HepG2 (cell line): Measurements from ENCODE around the gene BFAR. TPM values are rescaled to one million over a fixed set of nuclear protein-coding genes. Genes with fewer than 3 reads are reported as not detected.
A peak's percentile ranks its signal among the peaks of the same experiment; 100 is the strongest.

Experiments
- AGO2 ChIP-seq: fragments of 200-400 bp; formaldehyde crosslinking; optimal IDR thresholded peaks from 2 replicates; pipeline ENCODE3; 2017; ENCODE audit warnings: mild to moderate bottlenecking, low read depth, low read length, moderate library complexity
- CHCHD3 ChIP-seq: sonication (generic); formaldehyde crosslinking; IDR thresholded peaks from 2 replicates; pipeline ENCODE4 v1.8.0; 2022; ENCODE audit warnings: mild to moderate bottlenecking, missing genetic modification reagents, moderate library complexity
- ETV5 ChIP-seq: IDR thresholded peaks from 2 replicates; pipeline ENCODE4 v1.6.1; 2018; ENCODE audit warnings: missing biosample characterization, missing genetic modification reagents, inconsistent platforms, borderline replicate concordance
- KDM5A ChIP-seq: fragments of 200-600 bp; sonication (generic); IDR thresholded peaks from 2 replicates; pipeline ENCODE4 v1.7.0; 2018; ENCODE audit warnings: antibody characterized with exemption, mild to moderate bottlenecking, low read length, borderline replicate concordance
- NFYC ChIP-seq: IDR thresholded peaks from 2 replicates; pipeline ENCODE4 v1.6.1; 2016; ENCODE audit warnings: missing genetic modification reagents, missing compliant biosample characterization
- ZBTB20 ChIP-seq: sonication (generic); formaldehyde crosslinking; IDR thresholded peaks from 2 replicates; pipeline ENCODE4 v1.8.1; 2023; ENCODE audit warnings: missing genetic modification reagents, low read depth, mild to moderate bottlenecking, borderline replicate concordance
- ZBTB43 ChIP-seq: sonication (generic); formaldehyde crosslinking; conservative IDR thresholded peaks from 2 replicates; pipeline ENCODE4 v1.4.0; 2020; ENCODE audit warnings: missing genetic modification reagents
- ZNF543 ChIP-seq: sonication (generic); formaldehyde crosslinking; IDR thresholded peaks from 2 replicates; pipeline ENCODE4 v1.4.0; 2020; ENCODE audit warnings: mild to moderate bottlenecking, missing genetic modification reagents
- ZNF629 ChIP-seq: sonication (generic); formaldehyde crosslinking; conservative IDR thresholded peaks from 2 replicates; pipeline ENCODE4 v1.5.0; 2020; ENCODE audit warnings: missing genetic modification reagents
- ZZZ3 ChIP-seq: sonication (generic); formaldehyde crosslinking; IDR thresholded peaks from 2 replicates; pipeline ENCODE4 v1.4.0; 2020; ENCODE audit warnings: missing genetic modification reagents, mild to moderate bottlenecking, borderline replicate concordance
- polyA plus RNA-seq, 8 experiments: library from polyadenylated mRNA; depleted of rRNA in 3 of 8; stranded (reverse) in 7 of 8; unstranded in 1 of 8; fragments of >200 nt; fragmentation: Illumina TruSeq in 4 of 8; extraction: Trizol in 4 of 8; gene quantifications; 2 replicates each; pipeline versions ENCODE4 v1.2.1 to v1.2.3, GENCODE V29; 2011 to 2016; ENCODE audit warnings: low read depth in 4 of 8, missing spikeins in 1 of 8, mixed read lengths in 1 of 8; ENCODE audit not compliant: insufficient read depth in 1 of 8
- total RNA-seq, 5 experiments: library from RNA; depleted of rRNA; stranded (reverse); fragments of >200 nt; fragmentation: Illumina TruSeq; extraction: Trizol; gene quantifications; 2 replicates each; pipeline ENCODE4 v1.2.3, GENCODE V29; 2016; ENCODE audit warnings: low read depth in 1 of 5
- TF ChIP-seq, protein P1 (sequence below): sonication (generic); formaldehyde crosslinking; IDR thresholded peaks from 2 replicates; pipeline ENCODE4 v1.4.0; 2020; ENCODE audit warnings: missing genetic modification reagents
- TF ChIP-seq, protein P2 (sequence below): sonication (generic); formaldehyde crosslinking; IDR thresholded peaks from 2 replicates; pipeline ENCODE4 v1.4.0; 2020; ENCODE audit warnings: missing genetic modification reagents
- TF ChIP-seq, protein P3 (sequence below): sonication (generic); formaldehyde crosslinking; IDR thresholded peaks from 2 replicates; pipeline ENCODE4 v1.4.0; 2020; ENCODE audit warnings: missing genetic modification reagents

BFAR gene
- total and polyA plus RNA-seq, 2 of the 13 experiments (the other 11 are each of a cell fraction or from before 2014, with no cell fraction given): 96.9 to 120 TPM

- TF ChIP-seq ZNF629 (peak; percentile 49), ZBTB20 (CRISPR knock-in tag) (no peak), CHCHD3 (CRISPR knock-in tag) (no peak), ZZZ3 (CRISPR knock-in tag) (no peak), ETV5 (CRISPR knock-in tag) (no peak), KDM5A (no peak), NFYC (CRISPR knock-in tag) (no peak), ZBTB43 (no peak), AGO2 (no peak), ZNF543 (no peak)
- TF ChIP-seq, protein P1, sequence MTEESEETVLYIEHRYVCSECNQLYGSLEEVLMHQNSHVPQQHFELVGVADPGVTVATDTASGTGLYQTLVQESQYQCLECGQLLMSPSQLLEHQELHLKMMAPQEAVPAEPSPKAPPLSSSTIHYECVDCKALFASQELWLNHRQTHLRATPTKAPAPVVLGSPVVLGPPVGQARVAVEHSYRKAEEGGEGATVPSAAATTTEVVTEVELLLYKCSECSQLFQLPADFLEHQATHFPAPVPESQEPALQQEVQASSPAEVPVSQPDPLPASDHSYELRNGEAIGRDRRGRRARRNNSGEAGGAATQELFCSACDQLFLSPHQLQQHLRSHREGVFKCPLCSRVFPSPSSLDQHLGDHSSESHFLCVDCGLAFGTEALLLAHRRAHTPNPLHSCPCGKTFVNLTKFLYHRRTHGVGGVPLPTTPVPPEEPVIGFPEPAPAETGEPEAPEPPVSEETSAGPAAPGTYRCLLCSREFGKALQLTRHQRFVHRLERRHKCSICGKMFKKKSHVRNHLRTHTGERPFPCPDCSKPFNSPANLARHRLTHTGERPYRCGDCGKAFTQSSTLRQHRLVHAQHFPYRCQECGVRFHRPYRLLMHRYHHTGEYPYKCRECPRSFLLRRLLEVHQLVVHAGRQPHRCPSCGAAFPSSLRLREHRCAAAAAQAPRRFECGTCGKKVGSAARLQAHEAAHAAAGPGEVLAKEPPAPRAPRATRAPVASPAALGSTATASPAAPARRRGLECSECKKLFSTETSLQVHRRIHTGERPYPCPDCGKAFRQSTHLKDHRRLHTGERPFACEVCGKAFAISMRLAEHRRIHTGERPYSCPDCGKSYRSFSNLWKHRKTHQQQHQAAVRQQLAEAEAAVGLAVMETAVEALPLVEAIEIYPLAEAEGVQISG: no peak
- TF ChIP-seq, protein P2, sequence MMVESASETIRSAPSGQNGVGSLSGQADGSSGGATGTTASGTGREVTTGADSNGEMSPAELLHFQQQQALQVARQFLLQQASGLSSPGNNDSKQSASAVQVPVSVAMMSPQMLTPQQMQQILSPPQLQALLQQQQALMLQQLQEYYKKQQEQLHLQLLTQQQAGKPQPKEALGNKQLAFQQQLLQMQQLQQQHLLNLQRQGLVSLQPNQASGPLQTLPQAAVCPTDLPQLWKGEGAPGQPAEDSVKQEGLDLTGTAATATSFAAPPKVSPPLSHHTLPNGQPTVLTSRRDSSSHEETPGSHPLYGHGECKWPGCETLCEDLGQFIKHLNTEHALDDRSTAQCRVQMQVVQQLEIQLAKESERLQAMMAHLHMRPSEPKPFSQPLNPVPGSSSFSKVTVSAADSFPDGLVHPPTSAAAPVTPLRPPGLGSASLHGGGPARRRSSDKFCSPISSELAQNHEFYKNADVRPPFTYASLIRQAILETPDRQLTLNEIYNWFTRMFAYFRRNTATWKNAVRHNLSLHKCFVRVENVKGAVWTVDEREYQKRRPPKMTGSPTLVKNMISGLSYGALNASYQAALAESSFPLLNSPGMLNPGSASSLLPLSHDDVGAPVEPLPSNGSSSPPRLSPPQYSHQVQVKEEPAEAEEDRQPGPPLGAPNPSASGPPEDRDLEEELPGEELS (CRISPR knock-in tag): 0 out of 2 replicates have a peak, but pooled peaks have one; percentile 15
- TF ChIP-seq, protein P3, sequence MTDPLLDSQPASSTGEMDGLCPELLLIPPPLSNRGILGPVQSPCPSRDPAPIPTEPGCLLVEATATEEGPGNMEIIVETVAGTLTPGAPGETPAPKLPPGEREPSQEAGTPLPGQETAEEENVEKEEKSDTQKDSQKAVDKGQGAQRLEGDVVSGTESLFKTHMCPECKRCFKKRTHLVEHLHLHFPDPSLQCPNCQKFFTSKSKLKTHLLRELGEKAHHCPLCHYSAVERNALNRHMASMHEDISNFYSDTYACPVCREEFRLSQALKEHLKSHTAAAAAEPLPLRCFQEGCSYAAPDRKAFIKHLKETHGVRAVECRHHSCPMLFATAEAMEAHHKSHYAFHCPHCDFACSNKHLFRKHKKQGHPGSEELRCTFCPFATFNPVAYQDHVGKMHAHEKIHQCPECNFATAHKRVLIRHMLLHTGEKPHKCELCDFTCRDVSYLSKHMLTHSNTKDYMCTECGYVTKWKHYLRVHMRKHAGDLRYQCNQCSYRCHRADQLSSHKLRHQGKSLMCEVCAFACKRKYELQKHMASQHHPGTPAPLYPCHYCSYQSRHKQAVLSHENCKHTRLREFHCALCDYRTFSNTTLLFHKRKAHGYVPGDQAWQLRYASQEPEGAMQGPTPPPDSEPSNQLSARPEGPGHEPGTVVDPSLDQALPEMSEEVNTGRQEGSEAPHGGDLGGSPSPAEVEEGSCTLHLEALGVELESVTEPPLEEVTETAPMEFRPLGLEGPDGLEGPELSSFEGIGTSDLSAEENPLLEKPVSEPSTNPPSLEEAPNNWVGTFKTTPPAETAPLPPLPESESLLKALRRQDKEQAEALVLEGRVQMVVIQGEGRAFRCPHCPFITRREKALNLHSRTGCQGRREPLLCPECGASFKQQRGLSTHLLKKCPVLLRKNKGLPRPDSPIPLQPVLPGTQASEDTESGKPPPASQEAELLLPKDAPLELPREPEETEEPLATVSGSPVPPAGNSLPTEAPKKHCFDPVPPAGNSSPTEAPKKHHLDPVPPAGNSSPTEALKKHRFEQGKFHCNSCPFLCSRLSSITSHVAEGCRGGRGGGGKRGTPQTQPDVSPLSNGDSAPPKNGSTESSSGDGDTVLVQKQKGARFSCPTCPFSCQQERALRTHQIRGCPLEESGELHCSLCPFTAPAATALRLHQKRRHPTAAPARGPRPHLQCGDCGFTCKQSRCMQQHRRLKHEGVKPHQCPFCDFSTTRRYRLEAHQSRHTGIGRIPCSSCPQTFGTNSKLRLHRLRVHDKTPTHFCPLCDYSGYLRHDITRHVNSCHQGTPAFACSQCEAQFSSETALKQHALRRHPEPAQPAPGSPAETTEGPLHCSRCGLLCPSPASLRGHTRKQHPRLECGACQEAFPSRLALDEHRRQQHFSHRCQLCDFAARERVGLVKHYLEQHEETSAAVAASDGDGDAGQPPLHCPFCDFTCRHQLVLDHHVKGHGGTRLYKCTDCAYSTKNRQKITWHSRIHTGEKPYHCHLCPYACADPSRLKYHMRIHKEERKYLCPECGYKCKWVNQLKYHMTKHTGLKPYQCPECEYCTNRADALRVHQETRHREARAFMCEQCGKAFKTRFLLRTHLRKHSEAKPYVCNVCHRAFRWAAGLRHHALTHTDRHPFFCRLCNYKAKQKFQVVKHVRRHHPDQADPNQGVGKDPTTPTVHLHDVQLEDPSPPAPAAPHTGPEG (CRISPR knock-in tag): 0 out of 2 replicates have a peak, but pooled peaks have one; percentile 56
Measured at GRCh38 chr16:14672403-14672971, 39.7 kb downstream of the BFAR start (continued).
